SK-N-SH treated with all-trans-retinoic acid at 6 μM for 48 hours (cell line): ENCODE results near the gene SEMA6B.

ENCODE experiments used
- ATAC-seq: fragments of 200-7000 bp; cut with Tn5 transposase; 3 replicates; pipeline ENCODE4 v1.9.1; 2020; ENCODE audit warnings: mild to moderate bottlenecking, moderate library complexity
- ARNTL ChIP-seq: fragments of 450-650 bp; formaldehyde crosslinking; IDR thresholded peaks from 2 replicates; pipeline ENCODE4 v1.5.0; 2020; ENCODE audit warnings: low read depth, mild to moderate bottlenecking, moderate library complexity, borderline replicate concordance
- BACH2 ChIP-seq: fragments of 250-450 bp; sonication (Bioruptor Pico); IDR thresholded peaks from 2 replicates; pipeline ENCODE4 v1.9.0; 2021; ENCODE audit warnings: mild to moderate bottlenecking, borderline replicate concordance
- CREB5 ChIP-seq: fragments of 250-450 bp; sonication (Bioruptor Pico); IDR thresholded peaks from 2 replicates; pipeline ENCODE4 v1.5.1; 2020; ENCODE audit warnings: low read depth, mild to moderate bottlenecking, moderate library complexity
- CSRNP3 ChIP-seq: fragments of 250-450 bp; sonication (Bioruptor Pico); IDR thresholded peaks from 2 replicates; pipeline ENCODE4 v1.5.1; 2021; ENCODE audit warnings: mild to moderate bottlenecking, moderate library complexity
- ESRRG ChIP-seq: fragments of 250-450 bp; sonication (Bioruptor Pico); IDR thresholded peaks from 2 replicates; pipeline ENCODE4 v1.6.1; 2021; ENCODE audit warnings: mild to moderate bottlenecking
- ISL1 ChIP-seq: fragments of 250-450 bp; sonication (Bioruptor Pico); IDR thresholded peaks from 2 replicates; pipeline ENCODE4 v2.1.2; 2022; ENCODE audit warnings: mild to moderate bottlenecking, moderate library complexity
- POU6F1 ChIP-seq: fragments of 250-450 bp; sonication (Bioruptor Pico); IDR thresholded peaks from 2 replicates; pipeline ENCODE4 v1.8.0; 2021; ENCODE audit warnings: low read depth, mild to moderate bottlenecking, moderate library complexity, borderline replicate concordance
- PPARA ChIP-seq: fragments of 250-450 bp; sonication (Bioruptor Pico); IDR thresholded peaks from 2 replicates; pipeline ENCODE4 v1.5.0; 2020; ENCODE audit warnings: mild to moderate bottlenecking, borderline replicate concordance
- SNAI2 ChIP-seq: fragments of 250-450 bp; sonication (Bioruptor Pico); IDR thresholded peaks from 2 replicates; pipeline ENCODE4 v1.5.0; 2020; ENCODE audit warnings: mild to moderate bottlenecking, moderate library complexity
- TCF4 ChIP-seq: fragments of 250-450 bp; sonication (Bioruptor Pico); IDR thresholded peaks from 2 replicates; pipeline ENCODE4 v1.8.0; 2021; ENCODE audit warnings: mild to moderate bottlenecking, moderate library complexity, borderline replicate concordance
- TOX ChIP-seq: fragments of 250-450 bp; sonication (Bioruptor Pico); IDR thresholded peaks from 2 replicates; pipeline ENCODE4 v1.8.0; 2021; ENCODE audit warnings: mild to moderate bottlenecking, moderate library complexity, borderline replicate concordance
- TSHZ2 ChIP-seq: fragments of 250-450 bp; sonication (Bioruptor Pico); IDR thresholded peaks from 2 replicates; pipeline ENCODE4 v1.5.0; 2020; ENCODE audit warnings: mild to moderate bottlenecking, moderate library complexity
- ZC3H10 ChIP-seq: fragments of 250-450 bp; sonication (Bioruptor Pico); IDR thresholded peaks from 2 replicates; pipeline ENCODE4 v1.5.1; 2021; ENCODE audit warnings: mild to moderate bottlenecking, moderate library complexity
- ZFP3 ChIP-seq: fragments of 250-450 bp; sonication (Bioruptor Pico); IDR thresholded peaks from 2 replicates; pipeline ENCODE4 v1.5.0; 2020; ENCODE audit warnings: mild to moderate bottlenecking, moderate library complexity
- ZFP30 ChIP-seq: fragments of 450-650 bp; formaldehyde crosslinking; IDR thresholded peaks from 2 replicates; pipeline ENCODE4 v1.5.0; 2022; ENCODE audit warnings: mild to moderate bottlenecking, moderate library complexity
- ZNF565 ChIP-seq: fragments of 450-650 bp; formaldehyde crosslinking; conservative IDR thresholded peaks from 2 replicates; pipeline ENCODE4 v1.5.0; 2020; ENCODE audit warnings: low read depth, mild to moderate bottlenecking, moderate library complexity
- ZNF70 ChIP-seq: fragments of 450-650 bp; formaldehyde crosslinking; IDR thresholded peaks from 2 replicates; pipeline ENCODE4 v1.5.0; 2020; ENCODE audit warnings: mild to moderate bottlenecking, moderate library complexity

The SEMA6B gene

GRCh38 chr19:4586245-4586644 is 26.8 kb upstream of the SEMA6B start:
- TF ChIP-seq ARNTL (CRISPR knock-in tag), result no peak
- no peak for TF ChIP-seq TSHZ2 (CRISPR knock-in tag)
- TF ChIP-seq ZFP3 (CRISPR knock-in tag), result no peak
- TF ChIP-seq CSRNP3, result no peak
- TF ChIP-seq SNAI2 (CRISPR knock-in tag), result no peak
- TF ChIP-seq BACH2, result no peak
- no peak for TF ChIP-seq ESRRG (CRISPR knock-in tag)
- TF ChIP-seq ZFP30 (CRISPR knock-in tag), result no peak
- no peak for TF ChIP-seq ZNF70 (CRISPR knock-in tag)
- no peak for TF ChIP-seq ZNF565 (CRISPR knock-in tag)
- TF ChIP-seq POU6F1 (CRISPR knock-in tag), result no peak
- no peak for TF ChIP-seq PPARA
- no peak for TF ChIP-seq TCF4 (CRISPR knock-in tag)
- no peak for TF ChIP-seq ZC3H10 (CRISPR knock-in tag)
- TF ChIP-seq CREB5 (CRISPR knock-in tag), result no peak
- no peak for ATAC-seq

GRCh38 chr19:4585556-4585955 is 26.1 kb upstream of the SEMA6B start:
- TF ChIP-seq ISL1 (CRISPR knock-in tag) (no peak), PPARA (no peak), ZFP3 (CRISPR knock-in tag) (no peak), POU6F1 (CRISPR knock-in tag) (no peak), ARNTL (CRISPR knock-in tag) (no peak), CSRNP3 (no peak)
- ATAC-seq, result no peak

- ATAC-seq, result no peak
- no peak for TF ChIP-seq TOX (CRISPR knock-in tag)
- TF ChIP-seq BACH2, result no peak
- no peak for TF ChIP-seq CSRNP3
- TF ChIP-seq ZNF70 (CRISPR knock-in tag), result no peak
Measured at GRCh38 chr19:4584670-4585460, 25.4 kb upstream of the SEMA6B start.
